Measurements from ENCODE around the gene MTERF1. TPM values are rescaled to one million over a fixed set of nuclear protein-coding genes. Genes with fewer than 3 reads are reported as not detected.

MTERF1 gene
- total and polyA plus RNA-seq, 2 experiments from 2014 or later: 14.5 to 19.7 TPM

GRCh38 chr7:91911121-91911520, 30.6 kb upstream of the MTERF1 start (continued):
- TF ChIP-seq CTCF (conservative IDR thresholded peaks at IDR 0.05; ENCODE audit: low read depth in 2 of 2) (no peak), REST (IDR thresholded peaks at IDR 0.05; ENCODE audit: unreplicated experiment) (no peak), EZH2phosphoT487 (IDR thresholded peaks at IDR 0.05; ENCODE audit: unreplicated experiment) (no peak), POLR2AphosphoS5 (IDR thresholded peaks at IDR 0.05; ENCODE audit: low read depth) (no peak)

- Histone ChIP-seq H3K36me3 (ENCODE audit: insufficient read depth) (no peaks in the 10 kb centered on the region), H4K20me1 (replicated peaks; ENCODE audit: insufficient read depth) (no peaks in the 10 kb centered on the region), H3K79me2 (replicated peaks; ENCODE audit: insufficient read depth) (no peaks in the 10 kb centered on the region), H3K4me2 (no peak overlapping the region), H3F3A (replicated peaks; ENCODE audit: low read depth) (no peaks in the 10 kb centered on the region), H3K4me1 (ENCODE audit: insufficient read depth) (peaks cover 5% of the 10 kb centered on the region; the same call in 1 of the 2 replicates), H3K27ac (ENCODE audit: low read depth) (no peak overlapping the region), H3K4me3 (no peak overlapping the region), H2AFZ (peak overlapping the region; percentile 43; the same call in 1 of the 2 replicates), H3K27me3 (ENCODE audit: insufficient read depth) (no peaks in the 10 kb centered on the region), H3K9me2 (ENCODE audit: insufficient read depth) (peaks cover 15% of the 10 kb centered on the region; the same call in 1 of the 2 replicates)
- Mint-ChIP-seq H3K27ac (no peak overlapping the region), H3K27me3 (ENCODE audit: insufficient read depth, low read depth, poor library complexity) (peaks cover 3% of the 10 kb centered on the region), H3K9me3 (peaks cover 18% of the 10 kb centered on the region; the same call in 2 of the 3 replicates), H3K36me3 (ENCODE audit: low read depth) (peaks cover 10% of the 10 kb centered on the region), H3K4me3 (no peak overlapping the region), H3K4me1 (peaks cover 4% of the 10 kb centered on the region)
- ATAC-seq (no peak), DNase-seq (ENCODE audit: low spot score) (no peak)
- TF ChIP-seq NANOG (IDR thresholded peaks at IDR 0.05; ENCODE audit: borderline replicate concordance): no peak
- no peak for TF ChIP-seq ETS1 (IDR thresholded peaks at IDR 0.05)
- no peak for TF ChIP-seq REST (IDR thresholded peaks at IDR 0.05; ENCODE audit: unreplicated experiment)
- TF ChIP-seq CREB1 (CRISPR knock-in tag; IDR thresholded peaks at IDR 0.05; ENCODE audit: low read depth): no peak
- TF ChIP-seq ZNF114 (CRISPR knock-in tag; IDR thresholded peaks at IDR 0.05): no peak
- no peak for TF ChIP-seq EZH2phosphoT487 (IDR thresholded peaks at IDR 0.05; ENCODE audit: unreplicated experiment)
- no peak for TF ChIP-seq CTCF (conservative IDR thresholded peaks at IDR 0.05; ENCODE audit: low read depth in 2 of 2)
- no peak for TF ChIP-seq STAT1 (IDR thresholded peaks at IDR 0.05; ENCODE audit: unreplicated experiment)
- TF ChIP-seq POLR2AphosphoS5 (IDR thresholded peaks at IDR 0.05; ENCODE audit: low read depth): no peak
- TF ChIP-seq EZH2 (IDR thresholded peaks at IDR 0.05; ENCODE audit: low read depth, unreplicated experiment): no peak
- no peak for TF ChIP-seq JUNB (IDR thresholded peaks at IDR 0.05; ENCODE audit: unreplicated experiment)
- TF ChIP-seq ZNF331 (CRISPR knock-in tag; IDR thresholded peaks at IDR 0.05; ENCODE audit: low read depth): no peak
Observed at GRCh38 chr7:91910171-91910570, 29.7 kb upstream of the MTERF1 start.
